HAP-1 (cell line): ENCODE measurements around the gene ANK2.

Experiments used
- DNase-seq, 2 experiments: peaks; one replicate each; pipeline ENCODE4 v3.0.0-alpha.2; 2016 to 2020; ENCODE audit warnings: low spot score in 2 of 2
- H3K27me3 ChIP-seq: fragments of 250-450 bp; sonication (Bioruptor Pico); 2 replicates; pipeline ENCODE4 v1.5.1; 2020; ENCODE audit warnings: low read depth, mild to moderate bottlenecking, moderate library complexity
- H3K36me3 ChIP-seq: fragments of 250-450 bp; sonication (Bioruptor Pico); replicated peaks from 2 replicates; pipeline ENCODE4 v1.5.1; 2020; ENCODE audit warnings: mild to moderate bottlenecking
- H3K4me1 ChIP-seq: fragments of 250-450 bp; sonication (Bioruptor Pico); 2 replicates; pipeline ENCODE4 v1.5.1; 2020; ENCODE audit warnings: mild to moderate bottlenecking
- H3K4me3 ChIP-seq: fragments of 250-450 bp; sonication (Bioruptor Pico); 2 replicates; pipeline ENCODE4 v1.5.1; 2020; ENCODE audit warnings: mild to moderate bottlenecking, moderate library complexity
- H3K9me3 ChIP-seq: fragments of 250-450 bp; sonication (Bioruptor Pico); 2 replicates; pipeline ENCODE4 v1.5.1; 2020; ENCODE audit warnings: mild to moderate bottlenecking, moderate library complexity
- in situ Hi-C: fragments of 300-500 bp; cut with MboI; formaldehyde crosslinking; loops from 3 replicates; pipeline ENCODE4 v1.14.3; 2020; ENCODE audit warnings: low sequenced_read_pairs, inconsistent platforms, mixed read lengths

Gene ANK2

DNA sequence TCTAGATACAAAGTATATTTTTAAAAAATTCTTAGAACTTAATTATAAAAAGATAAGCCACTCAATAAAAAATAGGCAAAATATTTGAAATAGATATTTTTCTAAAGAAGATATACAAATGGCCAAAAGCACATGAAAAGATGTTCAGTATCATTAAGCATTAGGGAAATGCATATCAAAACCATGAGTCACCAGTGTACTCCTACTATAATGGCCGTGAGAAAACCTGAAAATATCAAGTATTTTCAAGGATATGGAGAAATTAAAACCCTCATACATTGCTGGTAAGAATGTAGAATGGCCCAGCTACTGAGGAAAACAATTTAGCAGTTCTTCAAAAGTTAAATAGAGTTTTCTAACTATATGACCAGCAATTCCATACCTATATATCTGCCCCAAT, 374.2 kb downstream of the ANK2 start:
- Histone ChIP-seq H3K9me3 (peaks cover 6% of the 10 kb centered on the region), H3K27me3 (no peaks in the 10 kb centered on the region), H3K4me1 (no peaks in the 10 kb centered on the region), H3K36me3 (no peaks in the 10 kb centered on the region), H3K4me3 (no peak overlapping the region)
- DNase-seq = no peak
- in situ Hi-C loops = no loop called here

GRCh38 chr4:113433116-113433515, 383.7 kb downstream of the ANK2 start:
- no peaks in the 10 kb centered on the region for H3K36me3 ChIP-seq
- DNase-seq = no peak
- in situ Hi-C loops = no loop called here
- no peaks in the 10 kb centered on the region for H3K27me3 ChIP-seq
- no peaks in the 10 kb centered on the region; the same call in 1 of the 2 replicates for H3K9me3 ChIP-seq
- no peaks in the 10 kb centered on the region for H3K4me1 ChIP-seq
- H3K4me3 ChIP-seq = no peak overlapping the region
